HCT116 (cell line): ENCODE measurements around the gene ACOX3. TPM values are rescaled to one million over a fixed set of nuclear protein-coding genes. Genes with fewer than 3 reads are reported as not detected.

ENCODE experiments used
- ATAC-seq: fragments of 200-7000 bp; cut with Tn5 transposase; 2 replicates; pipeline ENCODE4 v1.9.1; 2020; ENCODE audit warnings: mild to moderate bottlenecking, moderate library complexity
- BruUV-seq: library from RNA; stranded (reverse); fragments of 400-500 nt; replicated peaks from 2 replicates; lab custom pipeline; 2021; lab: Mats Ljungman, UMichigan
- CTCF ChIA-PET: fragments of 300-600 bp; sonication (Branson Sonifier 250); formaldehyde crosslinking; loops from one replicate; lab custom pipeline; 2021; ENCODE audit warnings: antibody characterized with exemption; lab: Charles Lee
- POLR2A ChIA-PET: fragments of 300-600, 350-600 bp; sonication (Branson Sonifier 250); formaldehyde crosslinking; loops from one replicate; lab custom pipeline; 2021; ENCODE audit warnings: antibody characterized with exemption; lab: Charles Lee
- RAD21 ChIA-PET, 2 experiments: fragments of 300-600 bp; sonication (Branson Sonifier 250); formaldehyde crosslinking; loops; one replicate each; lab custom pipeline; 2023; ENCODE audit warnings: low total read pairs in 2 of 2; ENCODE audit not compliant: uncharacterized antibody in 2 of 2, unreplicated experiment in 2 of 2, low non-redundant PET in 1 of 2; lab: Charles Lee
- DNase-seq: peaks from one replicate; pipeline ENCODE4 v3.0.0-alpha.2; 2010; ENCODE audit warnings: low read depth, low spot score
- H2AFZ ChIP-seq: fragments of 200-600 bp; shearing (Covaris generic), sonication (generic); 2 replicates; pipeline ENCODE4 v1.6.1; 2017; ENCODE audit warnings: low read depth, mixed run types, mixed read lengths, antibody characterized with exemption, low read length; ENCODE audit not compliant: poor library complexity, severe bottlenecking
- H3K27ac ChIP-seq: 2 replicates; pipeline ENCODE4 v1.5.1; 2012; ENCODE audit warnings: low read depth, low read length
- H3K27me3 ChIP-seq: fragments of 200-600 bp; sonication (generic); 2 replicates; pipeline ENCODE4 v1.6.1; 2016; ENCODE audit warnings: mixed run types, low read length, mixed read lengths; ENCODE audit not compliant: insufficient read depth
- H3K36me3 ChIP-seq, 2 experiments: fragments of 200-500 bp in 1 of 2; fragments of 200-600 bp in 1 of 2; sonication (Bioruptor generic) in 1 of 2; sonication (generic) in 1 of 2; 2 replicates each; pipeline versions ENCODE4 v1.5.1 to v1.6.1; 2014 to 2016; ENCODE audit warnings: low read length in 2 of 2, inconsistent platforms in 1 of 2, mixed read lengths in 1 of 2, mixed run types in 1 of 2; ENCODE audit not compliant: insufficient read depth in 2 of 2, control insufficient read depth in 1 of 2
- H3K4me1 ChIP-seq, 2 experiments: fragments of 200-600 bp in 1 of 2; sonication (generic) in 1 of 2; 2 replicates each; pipeline versions ENCODE4 v1.5.1 to v1.6.1; 2012 to 2017; ENCODE audit warnings: low read length in 2 of 2, inconsistent platforms in 1 of 2, mild to moderate bottlenecking in 1 of 2, mixed read lengths in 1 of 2, mixed run types in 1 of 2, moderate library complexity in 1 of 2; ENCODE audit not compliant: insufficient read depth in 2 of 2, control insufficient read depth in 1 of 2
- H3K4me2 ChIP-seq: fragments of 200-600 bp; sonication (generic); 2 replicates; pipeline ENCODE4 v1.6.1; 2017; ENCODE audit warnings: mixed run types, low read length, mixed read lengths
- H3K4me3 ChIP-seq, 2 experiments: fragments of 200-600 bp in 1 of 2; sonication (generic) in 1 of 2; replicated peaks in 1 of 2; 2 replicates each; pipeline ENCODE4 v1.5.1; 2011 to 2016; ENCODE audit warnings: low read length in 2 of 2, control low read depth in 1 of 2, low read depth in 1 of 2, mild to moderate bottlenecking in 1 of 2, mixed read lengths in 1 of 2, mixed run types in 1 of 2
- H3K79me2 ChIP-seq: fragments of 200-600 bp; sonication (generic); 2 replicates; pipeline ENCODE4 v1.6.1; 2017; ENCODE audit warnings: mild to moderate bottlenecking, mixed run types, low read length, moderate library complexity, mixed read lengths; ENCODE audit not compliant: insufficient read depth
- H3K9ac ChIP-seq: fragments of 200-600 bp; sonication (generic); 2 replicates; pipeline ENCODE4 v1.6.1; 2016; ENCODE audit warnings: low read length, mixed read lengths
- H3K9me2 ChIP-seq: fragments of 200-600 bp; sonication (generic), shearing (Covaris generic); 2 replicates; pipeline ENCODE4 v1.6.1; 2017; ENCODE audit warnings: mixed run types, mild to moderate bottlenecking, moderate library complexity; ENCODE audit not compliant: insufficient read depth
- H3K9me3 ChIP-seq, 2 experiments: fragments of 200-500 bp in 1 of 2; fragments of 200-600 bp in 1 of 2; sonication (Bioruptor generic) in 1 of 2; sonication (generic) in 1 of 2; 2 replicates each; pipeline ENCODE4 v1.6.1; 2014 to 2017; ENCODE audit warnings: low read length in 2 of 2, mixed read lengths in 2 of 2, inconsistent platforms in 1 of 2, low read depth in 1 of 2, mild to moderate bottlenecking in 1 of 2, mixed run types in 1 of 2, moderate library complexity in 1 of 2; ENCODE audit not compliant: control insufficient read depth in 1 of 2, insufficient read depth in 1 of 2
- H4K20me1 ChIP-seq: fragments of 200-600 bp; sonication (generic), shearing (Covaris generic); 2 replicates; pipeline ENCODE4 v1.6.1; 2017; ENCODE audit warnings: mixed run types, mild to moderate bottlenecking, moderate library complexity; ENCODE audit not compliant: insufficient read depth
- CBX3 ChIP-seq: IDR thresholded peaks from 2 replicates; pipeline ENCODE4 v1.6.1; 2012; ENCODE audit warnings: low read depth
- CEBPB ChIP-seq: IDR thresholded peaks from 2 replicates; pipeline ENCODE4 v1.6.1; 2012; ENCODE audit warnings: low read depth
- ELF1 ChIP-seq: IDR thresholded peaks from 2 replicates; pipeline ENCODE4 v1.6.1; 2012; ENCODE audit warnings: low read depth, borderline replicate concordance
- EZH2 ChIP-seq: fragments of 200-600 bp; sonication (generic); IDR thresholded peaks from 2 replicates; pipeline ENCODE4 v1.6.1; 2017; ENCODE audit warnings: antibody characterized with exemption, mixed run types
- EZH2phosphoT487 ChIP-seq: fragments of 200-600 bp; IDR thresholded peaks from 2 replicates; pipeline ENCODE4 v1.6.1; 2018; ENCODE audit warnings: antibody characterized with exemption, borderline replicate concordance
- FOSL1 ChIP-seq: IDR thresholded peaks from 2 replicates; pipeline ENCODE4 v1.6.1; 2012; ENCODE audit warnings: low read depth
- JUND ChIP-seq: IDR thresholded peaks from 2 replicates; pipeline ENCODE4 v1.6.1; 2012
- POLR2A ChIP-seq: IDR thresholded peaks from 2 replicates; pipeline ENCODE4 v1.7.0; 2011; ENCODE audit warnings: borderline replicate concordance; ENCODE audit not compliant: insufficient read depth, insufficient read length; ENCODE audit errors: extremely low read depth
- REST ChIP-seq: IDR thresholded peaks from 2 replicates; pipeline ENCODE4 v1.6.1; 2012; ENCODE audit warnings: low read depth
- SP1 ChIP-seq: IDR thresholded peaks from 2 replicates; pipeline ENCODE4 v1.6.1; 2012; ENCODE audit warnings: low read depth
- SRF ChIP-seq: IDR thresholded peaks from 2 replicates; pipeline ENCODE4 v1.6.1; 2012; ENCODE audit warnings: low read depth
- ZBTB33 ChIP-seq: IDR thresholded peaks from 2 replicates; pipeline ENCODE4 v1.6.1; 2011; ENCODE audit warnings: mild to moderate bottlenecking, low read length, moderate library complexity; ENCODE audit not compliant: insufficient replicate concordance; ENCODE audit errors: extremely low read depth
- intact Hi-C: fragments of 100-400 bp; cut with micrococcal nuclease; formaldehyde crosslinking; loops from 2 replicates; pipeline ENCODE4 v1.10.0; 2022
- total RNA-seq: library from RNA; stranded (reverse); gene quantifications from one replicate; pipeline ENCODE4 v1.2.1, GENCODE V29; 2021; ENCODE audit not compliant: unreplicated experiment
- TF ChIP-seq, protein P1 (sequence below): IDR thresholded peaks from 2 replicates; pipeline ENCODE4 v1.6.1; 2012

Gene ACOX3
- total RNA-seq, 1 experiment from 2014 or later: 16.9 TPM

- intact Hi-C loops: no loop called here
- Histone ChIP-seq H3K9me3 (no peaks in the 10 kb centered on the region), H3K9me2 (no peaks in the 10 kb centered on the region), H3K9ac (no peak overlapping the region), H3K27me3 (no peaks in the 10 kb centered on the region)
- RAD21 ChIA-PET: no interaction called here
- no peak for DNase-seq
- TF ChIP-seq FOSL1 (no peak), ELF1 (no peak), CEBPB (no peak), ZBTB33 (no peak), SRF (no peak), EZH2phosphoT487 (no peak), CBX3 (no peak), JUND (no peak), POLR2A (no peak), EZH2 (no peak), REST (no peak), SP1 (no peak)
- TF ChIP-seq, protein P1, sequence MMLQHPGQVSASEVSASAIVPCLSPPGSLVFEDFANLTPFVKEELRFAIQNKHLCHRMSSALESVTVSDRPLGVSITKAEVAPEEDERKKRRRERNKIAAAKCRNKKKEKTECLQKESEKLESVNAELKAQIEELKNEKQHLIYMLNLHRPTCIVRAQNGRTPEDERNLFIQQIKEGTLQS: no peak
- TF ChIP-seq, all 23 proteins: peak for 0
- H4K20me1 ChIP-seq: no peaks in the 10 kb centered on the region
- ChIA-PET CTCF (no interaction called here), POLR2A (no interaction called here)
- peaks cover 61% of the 10 kb centered on the region for H3K79me2 ChIP-seq
- no peak overlapping the region for H2AFZ ChIP-seq
- no TSS peak for BruUV-seq
- H3K36me3 ChIP-seq: no peaks in the 10 kb centered on the region
- peaks cover 9 to 17% of the 10 kb centered on the region in 2 experiments; a peak in 3 of 4 replicates for H3K4me1 ChIP-seq
- H3K4me2 ChIP-seq: no peak overlapping the region
- no peak overlapping the region for H3K27ac ChIP-seq
- no peak overlapping the region for H3K4me3 ChIP-seq
- no peak for ATAC-seq
Measured at GRCh38 chr4:8437281-8437680, 3.2 kb downstream of the ACOX3 start.
